Stimulated activated CD8-positive, alpha-beta memory T cell treated with anti-CD3 and anti-CD28 coated beads, Interleukin-7, amount 100 ng/mL, for 24 hours (primary cell): ENCODE measurements around the gene LYAR.

Experiments used
- DNase-seq: peaks from one replicate; pipeline ENCODE4 v3.0.0-alpha.2; 2020; ENCODE audit warnings: low read depth

The LYAR gene

GRCh38 chr4:4289941-4290850 lies at the start of gene LYAR, which contains the start of gene ZBTB49:
LYAR (minus strand) TSS chr4:4290154; CDS start chr4:4283742, 6,412 bp downstream.
ZBTB49 (plus strand) TSS chr4:4290251; CDS start chr4:4299946, 9,695 bp downstream.
- peak; percentile 94 for DNase-seq

GRCh38 chr4:4339504-4340085 lies 49.6 kb upstream of the LYAR start:
- DNase-seq, result no peak

- DNase-seq, result no peak
Measured at GRCh38 chr4:4338210-4339001, 48.5 kb upstream of the LYAR start.

GRCh38 chr4:4334798-4335520 lies 45.0 kb upstream of the LYAR start:
- peak; percentile 33 for DNase-seq

GRCh38 chr4:4333265-4333706 lies 43.3 kb upstream of the LYAR start:
- no peak for DNase-seq

- DNase-seq, result no peak
Measured at GRCh38 chr4:4332529-4332928, 42.6 kb upstream of the LYAR start.

- DNase-seq, result no peak
Measured at GRCh38 chr4:4330794-4331193, 40.8 kb upstream of the LYAR start.

GRCh38 chr4:4329496-4329895 lies 39.5 kb upstream of the LYAR start:
- no peak for DNase-seq

GRCh38 chr4:4328840-4329239 lies 38.9 kb upstream of the LYAR start:
- no peak for DNase-seq

GRCh38 chr4:4328206-4328605 lies 38.3 kb upstream of the LYAR start:
- no peak for DNase-seq

GRCh38 chr4:4327652-4328121 lies 37.7 kb upstream of the LYAR start:
- DNase-seq, result no peak

GRCh38 chr4:4326166-4326565 lies 36.2 kb upstream of the LYAR start:
- no peak for DNase-seq

GRCh38 chr4:4325321-4325720 lies 35.4 kb upstream of the LYAR start:
- no peak for DNase-seq

GRCh38 chr4:4323705-4324534 lies 34.0 kb upstream of the LYAR start:
- no peak for DNase-seq

- no peak for DNase-seq
Measured at GRCh38 chr4:4321951-4322688, 32.2 kb upstream of the LYAR start.

- DNase-seq, result no peak
Measured at GRCh38 chr4:4320951-4321714, 31.2 kb upstream of the LYAR start.

GRCh38 chr4:4320528-4320927 lies 30.6 kb upstream of the LYAR start:
- no peak for DNase-seq

- no peak for DNase-seq
Measured at GRCh38 chr4:4317496-4318232, 27.7 kb upstream of the LYAR start.

- DNase-seq, result no peak
Measured at GRCh38 chr4:4316150-4316495, 26.2 kb upstream of the LYAR start.
